ENCODE results near the gene SLC1A2.

DNA sequence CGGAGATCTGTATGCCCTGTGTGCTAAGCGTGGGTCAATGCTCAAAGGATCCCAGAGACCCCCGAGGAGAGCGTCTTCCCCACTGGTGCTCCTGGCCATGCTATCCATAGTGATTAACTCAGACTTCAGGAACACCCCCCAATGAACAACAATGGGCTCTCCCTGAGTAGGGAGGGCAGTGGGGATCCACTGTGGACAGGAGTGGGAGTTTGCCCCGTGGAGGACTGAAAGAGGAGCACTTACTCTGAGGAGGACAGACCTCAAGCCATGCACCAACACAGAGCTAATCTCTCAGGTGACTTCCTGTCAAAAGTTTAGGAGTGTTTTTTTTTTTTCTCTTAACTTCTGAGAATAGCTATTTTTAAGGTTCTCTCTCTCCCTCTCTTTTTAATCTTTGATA, 24.4 kb downstream of the SLC1A2 start:
- TF ChIP-seq, protein P1, sequence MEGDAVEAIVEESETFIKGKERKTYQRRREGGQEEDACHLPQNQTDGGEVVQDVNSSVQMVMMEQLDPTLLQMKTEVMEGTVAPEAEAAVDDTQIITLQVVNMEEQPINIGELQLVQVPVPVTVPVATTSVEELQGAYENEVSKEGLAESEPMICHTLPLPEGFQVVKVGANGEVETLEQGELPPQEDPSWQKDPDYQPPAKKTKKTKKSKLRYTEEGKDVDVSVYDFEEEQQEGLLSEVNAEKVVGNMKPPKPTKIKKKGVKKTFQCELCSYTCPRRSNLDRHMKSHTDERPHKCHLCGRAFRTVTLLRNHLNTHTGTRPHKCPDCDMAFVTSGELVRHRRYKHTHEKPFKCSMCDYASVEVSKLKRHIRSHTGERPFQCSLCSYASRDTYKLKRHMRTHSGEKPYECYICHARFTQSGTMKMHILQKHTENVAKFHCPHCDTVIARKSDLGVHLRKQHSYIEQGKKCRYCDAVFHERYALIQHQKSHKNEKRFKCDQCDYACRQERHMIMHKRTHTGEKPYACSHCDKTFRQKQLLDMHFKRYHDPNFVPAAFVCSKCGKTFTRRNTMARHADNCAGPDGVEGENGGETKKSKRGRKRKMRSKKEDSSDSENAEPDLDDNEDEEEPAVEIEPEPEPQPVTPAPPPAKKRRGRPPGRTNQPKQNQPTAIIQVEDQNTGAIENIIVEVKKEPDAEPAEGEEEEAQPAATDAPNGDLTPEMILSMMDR (conservative IDR thresholded peaks at IDR 0.05; ENCODE audit: low read length), result no peak
- TF ChIP-seq EZH2phosphoT487 (IDR thresholded peaks at IDR 0.05; ENCODE audit: borderline replicate concordance), result no peak

All from Loucy (cell line).